Subcutaneous adipose tissue (tissue), 4 donors: ENCODE results near the gene PAQR5. TPM values are rescaled to one million over a fixed set of nuclear protein-coding genes. Genes with fewer than 3 reads are reported as not detected.

Experiments
- total RNA-seq, 4 donors: library from RNA; depleted of rRNA; stranded (reverse); fragments of >200 nt; gene quantifications; one replicate each; pipeline ENCODE4 v1.1.0, GENCODE V29; 2016
- TF ChIP-seq, protein P1 (sequence below): fragments of 450-650 bp; IDR thresholded peaks from one replicate; pipeline ENCODE4 v1.5.1; 2016; ENCODE audit warnings: low read depth, mild to moderate bottlenecking, control low read depth, antibody characterized with exemption, moderate library complexity

The PAQR5 gene
- total RNA-seq, 4 donors from 2014 or later, result 0.38 to 23.5 (median 2.2) TPM

DNA sequence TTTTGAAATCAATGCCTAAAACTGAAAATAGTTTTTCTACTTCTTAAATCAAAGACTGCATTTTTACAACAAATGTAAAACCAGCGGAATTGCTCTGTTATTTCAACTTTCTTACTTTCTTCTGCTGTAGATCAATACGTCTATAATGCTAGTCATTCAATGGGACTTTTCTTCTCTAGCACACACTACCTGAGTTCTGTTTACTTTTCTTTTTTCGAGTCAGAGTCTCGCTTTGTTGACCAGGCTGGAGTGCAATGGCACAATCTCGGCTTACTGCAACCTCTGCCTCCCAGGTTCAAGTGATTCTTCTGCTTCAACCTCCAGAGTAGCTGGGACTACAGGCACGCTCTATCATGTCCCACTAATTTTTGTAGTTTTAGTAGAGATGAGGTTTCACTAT lies 74.7 kb downstream of the PAQR5 start:
- TF ChIP-seq, protein P1, sequence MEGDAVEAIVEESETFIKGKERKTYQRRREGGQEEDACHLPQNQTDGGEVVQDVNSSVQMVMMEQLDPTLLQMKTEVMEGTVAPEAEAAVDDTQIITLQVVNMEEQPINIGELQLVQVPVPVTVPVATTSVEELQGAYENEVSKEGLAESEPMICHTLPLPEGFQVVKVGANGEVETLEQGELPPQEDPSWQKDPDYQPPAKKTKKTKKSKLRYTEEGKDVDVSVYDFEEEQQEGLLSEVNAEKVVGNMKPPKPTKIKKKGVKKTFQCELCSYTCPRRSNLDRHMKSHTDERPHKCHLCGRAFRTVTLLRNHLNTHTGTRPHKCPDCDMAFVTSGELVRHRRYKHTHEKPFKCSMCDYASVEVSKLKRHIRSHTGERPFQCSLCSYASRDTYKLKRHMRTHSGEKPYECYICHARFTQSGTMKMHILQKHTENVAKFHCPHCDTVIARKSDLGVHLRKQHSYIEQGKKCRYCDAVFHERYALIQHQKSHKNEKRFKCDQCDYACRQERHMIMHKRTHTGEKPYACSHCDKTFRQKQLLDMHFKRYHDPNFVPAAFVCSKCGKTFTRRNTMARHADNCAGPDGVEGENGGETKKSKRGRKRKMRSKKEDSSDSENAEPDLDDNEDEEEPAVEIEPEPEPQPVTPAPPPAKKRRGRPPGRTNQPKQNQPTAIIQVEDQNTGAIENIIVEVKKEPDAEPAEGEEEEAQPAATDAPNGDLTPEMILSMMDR, result no peak

DNA sequence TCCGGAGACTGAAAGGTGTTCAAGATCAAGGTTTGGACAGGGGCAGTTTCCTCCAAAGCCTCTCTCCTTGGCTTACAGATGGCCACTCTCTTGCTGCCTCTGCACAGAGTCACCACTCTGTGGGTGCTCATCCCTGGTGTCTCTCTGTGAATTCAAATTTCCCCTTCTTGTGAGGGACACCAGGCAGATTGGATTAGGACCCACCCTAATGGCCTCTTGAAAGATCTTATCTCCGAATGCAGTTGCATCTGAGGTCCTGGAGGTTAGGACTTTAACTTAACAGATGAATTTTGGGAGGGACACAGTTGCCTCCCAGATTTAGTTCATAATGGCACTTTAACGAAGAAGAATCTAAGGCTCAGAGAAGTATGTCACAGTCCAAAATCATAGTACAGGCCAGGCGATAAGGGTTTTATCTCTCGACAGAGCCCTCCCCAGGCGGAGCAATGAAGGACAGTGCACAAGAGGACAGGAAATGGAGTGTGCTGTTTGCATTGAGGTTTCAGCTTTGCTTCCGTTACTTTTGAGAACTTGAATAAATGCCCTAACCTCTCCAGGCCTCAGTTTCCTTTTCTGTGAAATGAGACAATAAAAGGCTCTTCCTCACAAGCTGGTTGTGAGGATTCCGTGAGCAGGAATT lies 76.6 kb downstream of the PAQR5 start:
- TF ChIP-seq, protein P1, result no peak

DNA sequence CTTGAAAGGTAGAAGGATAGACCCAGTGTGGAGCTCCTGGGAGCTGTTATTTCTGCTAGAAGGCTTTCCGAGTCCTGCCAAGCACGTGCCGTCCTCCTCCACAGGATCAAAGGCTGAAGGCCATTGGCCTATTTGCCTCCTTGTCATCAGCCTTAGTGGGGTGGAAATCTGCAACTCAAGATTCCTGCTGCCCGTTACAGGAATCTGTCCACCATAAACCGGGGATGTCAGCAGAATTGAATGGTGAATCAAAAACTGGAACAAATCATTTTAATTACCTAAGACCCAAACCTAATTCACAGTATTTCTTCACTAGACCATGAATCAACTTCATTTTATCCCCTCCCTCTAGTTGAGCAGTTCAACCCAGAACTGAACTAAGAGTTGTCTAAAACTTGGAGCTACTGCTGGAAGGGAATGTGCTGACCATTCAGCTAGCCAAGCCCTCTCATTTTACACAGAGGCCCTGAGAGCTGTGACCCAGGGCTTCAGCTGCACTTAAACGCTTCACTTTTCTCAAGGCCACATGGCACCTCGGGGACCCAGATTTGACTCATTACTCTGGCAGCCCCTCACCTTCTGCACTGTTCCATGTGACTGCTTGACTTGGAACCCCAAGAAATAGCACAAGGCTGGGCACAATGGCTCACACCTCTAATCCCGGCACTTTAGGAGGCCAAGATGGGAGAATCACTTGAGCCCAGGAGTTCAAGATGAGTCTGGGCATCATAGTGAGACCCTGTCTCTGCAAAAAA lies 78.7 kb downstream of the PAQR5 start:
- TF ChIP-seq, protein P1, result no peak

DNA sequence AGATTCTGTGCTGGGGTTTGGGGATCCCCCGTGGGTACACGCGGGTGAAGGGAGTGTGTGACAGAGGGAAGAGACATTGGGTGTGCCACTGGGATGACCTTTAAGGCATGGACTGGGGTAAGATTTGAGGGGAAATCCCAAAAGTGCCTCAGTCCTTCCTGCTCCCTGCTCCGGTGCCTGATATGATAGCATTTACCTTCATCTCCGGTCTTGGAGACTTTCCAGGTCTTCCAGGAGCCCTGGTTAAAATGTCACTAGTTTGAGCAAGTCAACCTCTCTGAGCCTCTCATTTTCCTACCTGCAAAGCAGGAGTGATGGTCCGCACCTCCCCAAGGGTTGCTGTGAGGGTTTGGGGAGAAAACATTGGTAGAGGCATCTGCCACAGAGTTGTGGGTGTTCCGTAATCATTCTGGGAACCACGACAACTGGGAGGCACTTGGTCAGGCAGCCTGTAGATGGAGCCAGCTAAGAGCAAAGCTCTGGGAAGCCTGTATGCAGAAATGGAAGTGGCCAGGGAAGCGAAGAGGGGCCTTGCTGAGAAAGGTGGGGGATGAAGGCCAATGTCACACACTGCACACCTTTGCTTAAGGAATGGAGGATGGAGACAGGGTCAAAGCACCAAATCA lies 81.5 kb downstream of the PAQR5 start:
- TF ChIP-seq, protein P1, result no peak

DNA sequence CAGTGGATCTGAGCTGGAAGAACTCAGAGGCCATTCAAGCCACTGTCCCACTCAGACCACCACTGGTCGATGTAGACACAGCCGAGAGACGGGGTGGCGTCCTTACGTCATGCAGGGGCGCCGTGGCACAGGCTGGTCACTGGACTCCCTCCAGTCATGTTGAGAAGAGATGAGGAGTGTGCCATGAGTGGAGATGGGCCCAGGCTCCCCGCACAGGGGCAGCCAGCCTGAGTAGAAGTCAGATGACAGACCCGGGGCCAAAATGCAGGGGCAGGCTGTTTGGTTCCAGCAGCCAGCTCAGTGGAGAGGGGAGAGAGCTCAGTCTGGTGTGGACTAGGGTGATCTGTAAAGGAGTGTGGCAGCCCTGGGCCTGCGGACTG lies 82.0 kb downstream of the PAQR5 start:
- TF ChIP-seq, protein P1, result no peak

DNA sequence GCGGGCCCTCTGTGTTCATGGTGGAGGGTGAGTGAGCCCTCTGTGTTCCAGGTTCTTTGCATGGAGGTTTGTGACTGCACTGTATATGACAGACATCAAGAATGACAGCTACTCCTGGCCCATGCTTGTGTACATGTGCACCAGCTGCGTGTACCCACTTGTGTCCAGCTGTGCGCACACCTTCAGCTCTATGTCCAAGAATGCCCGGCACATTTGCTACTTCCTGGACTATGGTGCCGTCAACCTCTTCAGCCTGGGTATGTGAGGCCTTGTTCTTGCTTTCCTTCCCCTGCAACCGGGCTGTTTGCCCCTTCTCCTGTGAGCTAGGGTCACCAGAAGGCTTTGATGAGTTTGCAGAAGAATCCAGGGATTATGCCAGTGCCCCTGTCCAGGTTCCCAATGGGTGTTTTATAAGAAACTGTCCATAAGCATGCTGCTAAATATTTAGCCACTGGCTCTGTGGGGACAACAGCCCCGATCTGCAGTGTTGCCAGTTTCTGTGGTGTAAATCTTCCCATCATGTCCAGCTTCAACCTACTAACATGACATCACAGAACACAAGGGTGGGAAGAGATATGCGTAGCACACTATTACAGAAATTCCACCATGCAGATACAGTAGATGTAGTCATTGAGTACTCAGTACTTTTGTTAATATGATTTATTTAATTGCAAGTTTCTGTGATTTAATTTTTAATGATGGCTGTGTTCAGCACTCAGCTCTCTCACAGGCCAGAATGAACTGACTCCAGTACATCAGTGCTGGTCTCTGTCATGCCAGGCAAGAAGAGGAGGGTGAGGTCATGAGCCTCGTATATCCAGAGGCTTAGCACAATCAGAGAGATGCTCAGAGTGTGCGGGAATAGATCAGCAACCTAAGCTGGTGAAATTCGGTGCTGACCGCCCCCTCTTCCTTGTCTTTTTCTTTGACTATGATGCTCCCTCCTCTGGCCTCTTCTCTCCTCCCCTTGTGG lies 86.2 kb downstream of the PAQR5 start:
- TF ChIP-seq, protein P1, result no peak
